Fibroblast of lung (primary cell): ENCODE measurements around the gene ANO4.

Source experiments
- CTCF ChIP-seq, 2 donors: IDR thresholded peaks in 1 of 2; conservative IDR thresholded peaks in 1 of 2; 1 replicate in 1 of 2; 2 replicates in 1 of 2; pipeline ENCODE4 v1.5.1; 2011 to 2012; ENCODE audit warnings: low read length in 2 of 2, control low read depth in 1 of 2, inconsistent platforms in 1 of 2, low read depth in 1 of 2, mild to moderate bottlenecking in 1 of 2
- EZH2 ChIP-seq: IDR thresholded peaks from 2 replicates; pipeline ENCODE4 v1.5.1; 2012; ENCODE audit warnings: low read length, control low read depth, mild to moderate bottlenecking; ENCODE audit errors: missing control alignments

GRCh38 chr12:101019201-101019600, 224.6 kb downstream of the ANO4 start:
- TF ChIP-seq CTCF (conservative IDR thresholded peaks at IDR 0.05 in 1 of 2, IDR thresholded peaks at IDR 0.05 in 1 of 2; ENCODE audit: low read depth in 1 of 2, low read length in 2 of 2) (no peak), EZH2 (no peak)
